Activated CD4-positive, alpha-beta T cell treated with anti-CD3 and anti-CD28 coated beads, Interleukin-2, amount 10 ng/mL, durations not matched to agents 7 days and 5 days (primary cell): Measurements from ENCODE around the gene MAPT. TPM values are rescaled to one million over a fixed set of nuclear protein-coding genes. Genes with fewer than 3 reads are reported as not detected.
A peak's percentile ranks its signal among the peaks of the same experiment; 100 is the strongest.
"Not testable (repeated sequence)": the region's sequence is repeated elsewhere in the genome, so short reads cannot be mapped to it uniquely, and the experiment has no call there.

Source experiments
- CTCF ChIA-PET: fragments of 350-600 bp; sonication (Branson Sonifier 250); formaldehyde crosslinking; loops from one replicate; lab custom pipeline; 2021; ENCODE audit warnings: antibody characterized with exemption; lab: Charles Lee
- POLR2A ChIA-PET: fragments of 350-600 bp; sonication (Branson Sonifier 250); formaldehyde crosslinking; loops from one replicate; lab custom pipeline; 2021; ENCODE audit warnings: antibody characterized with exemption; lab: Charles Lee
- DNase-seq: peaks from one replicate; pipeline ENCODE4 v3.0.0-alpha.2; 2020
- H3K27ac Mint-ChIP-seq: one replicate; pipeline ENCODE4 v1.8.0; 2021; ENCODE audit warnings: mild to moderate bottlenecking, moderate library complexity, mixed read lengths
- H3K27me3 Mint-ChIP-seq: one replicate; pipeline ENCODE4 v1.8.0; 2021; ENCODE audit warnings: mixed read lengths
- H3K36me3 Mint-ChIP-seq: one replicate; pipeline ENCODE4 v1.8.0; 2021; ENCODE audit warnings: low read depth, mixed read lengths
- H3K4me1 Mint-ChIP-seq: one replicate; pipeline ENCODE4 v1.8.0; 2021; ENCODE audit warnings: mixed read lengths
- H3K4me3 Mint-ChIP-seq: one replicate; pipeline ENCODE4 v1.8.0; 2021; ENCODE audit warnings: mild to moderate bottlenecking, moderate library complexity, mixed read lengths
- H3K9me3 Mint-ChIP-seq: one replicate; pipeline ENCODE4 v1.8.0; 2021; ENCODE audit warnings: mixed read lengths
- total RNA-seq, 2 experiments: library from RNA; stranded (reverse); gene quantifications; one replicate each; pipeline ENCODE4 v1.2.3, GENCODE V29; 2021

MAPT gene
- total RNA-seq, 2 experiments from 2014 or later: 0.12 to 0.46 TPM

DNA sequence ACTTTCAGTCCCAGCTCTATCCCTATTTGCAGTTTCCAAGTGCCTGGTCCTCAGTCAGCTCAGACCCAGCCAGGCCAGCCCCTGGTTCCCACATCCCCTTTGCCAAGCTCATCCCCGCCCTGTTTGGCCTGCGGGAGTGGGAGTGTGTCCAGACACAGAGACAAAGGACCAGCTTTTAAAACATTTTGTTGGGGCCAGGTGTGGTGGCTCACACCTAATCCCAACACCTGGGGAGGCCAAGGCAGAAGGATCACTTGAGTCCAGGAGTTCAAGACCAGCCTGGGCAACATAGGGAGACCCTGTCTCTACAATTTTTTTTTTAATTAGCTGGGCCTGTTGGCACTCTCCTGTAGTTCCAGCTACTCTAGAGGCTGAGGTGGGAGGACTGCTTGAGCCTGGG is 106.4 kb downstream of the MAPT start:
- H3K4me1 Mint-ChIP-seq: peaks cover 6% of the 10 kb centered on the region
- H3K4me3 Mint-ChIP-seq: no peak overlapping the region
- H3K36me3 Mint-ChIP-seq: no peaks in the 10 kb centered on the region
- CTCF ChIA-PET: interaction anchor here (2.2 kb wide), 1 partner anchor 13 kb away, joined by 8 read pairs; no protein-coding TSS in a partner anchor
- DNase-seq: no peak
- H3K27me3 Mint-ChIP-seq: no peaks in the 10 kb centered on the region
- H3K27ac Mint-ChIP-seq: no peak overlapping the region
- H3K9me3 Mint-ChIP-seq: no peaks in the 10 kb centered on the region
- POLR2A ChIA-PET: no interaction called here

DNA sequence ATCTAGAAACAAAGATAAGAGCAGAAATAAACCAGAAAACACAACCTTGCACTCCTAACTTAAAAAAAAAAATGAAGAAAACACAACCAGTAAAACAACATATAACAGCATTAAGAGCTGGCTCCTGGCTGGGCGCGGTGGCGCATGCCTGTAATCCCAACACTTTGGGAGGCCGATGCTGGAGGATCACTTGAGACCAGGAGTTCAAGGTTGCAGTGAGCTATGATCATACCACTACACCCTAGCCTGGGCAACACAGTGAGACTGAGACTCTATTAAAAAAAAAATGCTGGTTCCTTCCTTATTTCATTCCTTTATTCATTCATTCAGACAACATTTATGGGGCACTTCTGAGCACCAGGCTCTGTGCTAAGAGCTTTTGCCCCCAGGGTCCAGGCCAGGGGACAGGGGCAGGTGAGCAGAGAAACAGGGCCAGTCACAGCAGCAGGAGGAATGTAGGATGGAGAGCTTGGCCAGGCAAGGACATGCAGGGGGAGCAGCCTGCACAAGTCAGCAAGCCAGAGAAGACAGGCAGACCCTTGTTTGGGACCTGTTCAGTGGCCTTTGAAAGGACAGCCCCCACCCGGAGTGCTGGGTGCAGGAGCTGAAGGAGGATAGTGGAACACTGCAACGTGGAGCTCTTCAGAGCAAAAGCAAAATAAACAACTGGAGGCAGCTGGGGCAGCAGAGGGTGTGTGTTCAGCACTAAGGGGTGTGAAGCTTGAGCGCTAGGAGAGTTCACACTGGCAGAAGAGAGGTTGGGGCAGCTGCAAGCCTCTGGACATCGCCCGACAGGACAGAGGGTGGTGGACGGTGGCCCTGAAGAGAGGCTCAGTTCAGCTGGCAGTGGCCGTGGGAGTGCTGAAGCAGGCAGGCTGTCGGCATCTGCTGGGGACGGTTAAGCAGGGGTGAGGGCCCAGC is 107.3 kb downstream of the MAPT start:
- peaks cover 3% of the 10 kb centered on the region for H3K27me3 Mint-ChIP-seq
- ChIA-PET POLR2A (no interaction called here), CTCF (interaction anchor here (0.7 to 2.9 kb wide), 11 partner anchors 10 to 1868 kb away, joined by 3 to 11 read pairs (median 4); partner anchors contain the start of gene KANSL1)
- no peak overlapping the region for H3K4me3 Mint-ChIP-seq
- no peak for DNase-seq
- no peak overlapping the region for H3K27ac Mint-ChIP-seq
- H3K4me1 Mint-ChIP-seq: peaks cover 6% of the 10 kb centered on the region
- no peaks in the 10 kb centered on the region for H3K36me3 Mint-ChIP-seq
- no peaks in the 10 kb centered on the region for H3K9me3 Mint-ChIP-seq

DNA sequence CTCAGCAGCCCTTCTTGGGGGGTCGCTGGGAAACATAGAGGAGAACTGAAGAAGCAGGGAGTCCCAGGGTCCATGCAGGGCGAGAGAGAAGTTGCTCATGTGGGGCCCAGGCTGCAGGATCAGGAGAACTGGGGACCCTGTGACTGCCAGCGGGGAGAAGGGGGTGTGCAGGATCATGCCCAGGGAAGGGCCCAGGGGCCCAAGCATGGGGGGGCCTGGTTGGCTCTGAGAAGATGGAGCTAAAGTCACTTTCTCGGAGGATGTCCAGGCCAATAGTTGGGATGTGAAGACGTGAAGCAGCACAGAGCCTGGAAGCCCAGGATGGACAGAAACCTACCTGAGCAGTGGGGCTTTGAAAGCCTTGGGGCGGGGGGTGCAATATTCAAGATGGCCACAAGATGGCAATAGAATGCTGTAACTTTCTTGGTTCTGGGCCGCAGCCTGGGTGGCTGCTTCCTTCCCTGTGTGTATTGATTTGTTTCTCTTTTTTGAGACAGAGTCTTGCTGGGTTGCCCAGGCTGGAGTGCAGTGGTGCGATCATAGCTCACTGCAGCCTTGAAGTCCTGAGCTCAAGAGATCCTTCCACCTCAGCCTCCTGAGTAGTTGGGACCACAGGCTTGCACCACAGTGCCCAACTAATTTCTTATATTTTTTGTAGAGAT is 108.1 kb downstream of the MAPT start:
- no peaks in the 10 kb centered on the region for H3K9me3 Mint-ChIP-seq
- ChIA-PET POLR2A (no interaction called here), CTCF (interaction anchor here (0.7 to 2.9 kb wide), 11 partner anchors 9 to 211 kb away, joined by 3 to 11 read pairs (median 4); partner anchors contain the start of gene KANSL1)
- peaks cover 3% of the 10 kb centered on the region for H3K27me3 Mint-ChIP-seq
- no peaks in the 10 kb centered on the region for H3K36me3 Mint-ChIP-seq
- H3K4me1 Mint-ChIP-seq: peaks cover 6% of the 10 kb centered on the region
- H3K4me3 Mint-ChIP-seq: no peak overlapping the region
- DNase-seq: peak; percentile 79
- H3K27ac Mint-ChIP-seq: no peak overlapping the region

DNA sequence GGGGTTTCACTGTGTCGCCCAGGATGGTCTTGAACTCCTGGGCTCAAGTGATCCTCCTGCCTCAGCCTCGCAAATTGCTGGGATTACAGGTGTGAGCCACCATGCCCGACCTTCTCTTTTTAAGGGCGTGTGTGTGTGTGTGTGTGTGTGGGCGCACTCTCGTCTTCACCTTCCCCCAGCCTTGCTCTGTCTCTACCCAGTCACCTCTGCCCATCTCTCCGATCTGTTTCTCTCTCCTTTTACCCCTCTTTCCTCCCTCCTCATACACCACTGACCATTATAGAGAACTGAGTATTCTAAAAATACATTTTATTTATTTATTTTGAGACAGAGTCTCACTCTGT is 108.6 kb downstream of the MAPT start:
- Mint-ChIP-seq H3K4me3 (no peak overlapping the region), H3K27ac (no peak overlapping the region), H3K27me3 (peaks cover 4% of the 10 kb centered on the region), H3K4me1 (peaks cover 6% of the 10 kb centered on the region), H3K9me3 (no peaks in the 10 kb centered on the region), H3K36me3 (no peaks in the 10 kb centered on the region)
- no peak for DNase-seq
- ChIA-PET POLR2A (no interaction called here), CTCF (interaction anchor here (1.0 to 2.9 kb wide), 8 partner anchors 9 to 210 kb away, joined by 3 to 11 read pairs (median 8); partner anchors contain the start of gene KANSL1)

DNA sequence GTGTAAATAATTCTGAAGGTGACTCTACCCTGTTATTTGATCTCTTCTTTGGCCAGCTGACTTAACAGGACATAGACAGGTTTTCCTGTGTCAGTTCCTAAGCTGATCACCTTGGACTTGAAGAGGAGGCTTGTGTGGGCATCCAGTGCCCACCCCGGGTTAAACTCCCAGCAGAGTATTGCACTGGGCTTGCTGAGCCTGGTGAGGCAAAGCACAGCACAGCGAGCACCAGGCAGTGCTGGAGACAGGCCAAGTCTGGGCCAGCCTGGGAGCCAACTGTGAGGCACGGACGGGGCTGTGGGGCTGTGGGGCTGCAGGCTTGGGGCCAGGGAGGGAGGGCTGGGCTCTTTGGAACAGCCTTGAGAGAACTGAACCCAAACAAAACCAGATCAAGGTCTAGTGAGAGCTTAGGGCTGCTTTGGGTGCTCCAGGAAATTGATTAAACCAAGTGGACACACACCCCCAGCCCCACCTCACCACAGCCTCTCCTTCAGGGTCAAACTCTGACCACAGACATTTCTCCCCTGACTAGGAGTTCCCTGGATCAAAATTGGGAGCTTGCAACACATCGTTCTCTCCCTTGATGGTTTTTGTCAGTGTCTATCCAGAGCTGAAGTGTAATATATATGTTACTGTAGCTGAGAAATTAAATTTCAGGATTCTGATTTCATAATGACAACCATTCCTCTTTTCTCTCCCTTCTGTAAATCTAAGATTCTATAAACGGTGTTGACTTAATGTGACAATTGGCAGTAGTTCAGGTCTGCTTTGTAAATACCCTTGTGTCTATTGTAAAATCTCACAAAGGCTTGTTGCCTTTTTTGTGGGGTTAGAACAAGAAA is 109.8 kb downstream of the MAPT start:
- Mint-ChIP-seq H3K9me3 (no peaks in the 10 kb centered on the region), H3K4me1 (peaks cover 6% of the 10 kb centered on the region), H3K27me3 (peaks cover 4% of the 10 kb centered on the region), H3K4me3 (no peak overlapping the region), H3K36me3 (no peaks in the 10 kb centered on the region), H3K27ac (no peak overlapping the region)
- DNase-seq: no peak
- CTCF ChIA-PET: interaction anchor here (1.2 to 2.9 kb wide), 4 partner anchors 12 to 209 kb away, joined by 3 to 9 read pairs (median 3); partner anchors contain the start of gene KANSL1
- POLR2A ChIA-PET: interaction anchor here (0.6 kb wide), 2 partner anchors 15 to 856 kb away, joined by 3 to 5 read pairs; partner anchors contain the start of gene HEXIM1

DNA sequence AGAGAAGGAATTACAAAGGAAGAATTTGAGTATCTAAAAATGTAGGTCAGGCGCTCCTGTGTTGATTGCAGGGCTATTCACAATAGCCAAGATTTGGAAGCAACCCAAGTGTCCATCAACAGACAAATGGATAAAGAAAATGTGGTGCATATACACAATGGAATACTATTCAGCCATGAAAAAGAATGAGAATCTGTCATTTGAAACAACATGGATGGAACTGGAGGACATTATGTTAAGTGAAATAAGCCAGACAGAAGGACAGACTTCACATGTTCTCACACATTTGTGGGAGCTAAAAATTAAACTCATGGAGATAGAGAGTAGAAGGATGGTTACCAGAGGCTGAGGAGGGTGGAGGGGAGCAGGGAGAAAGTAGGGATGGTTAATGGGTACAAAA is 111.7 kb downstream of the MAPT start:
- H3K27me3 Mint-ChIP-seq, POLR2A ChIA-PET, H3K9me3 Mint-ChIP-seq, DNase-seq, H3K4me3 Mint-ChIP-seq, H3K4me1 Mint-ChIP-seq, H3K36me3 Mint-ChIP-seq, H3K27ac Mint-ChIP-seq: not testable (repeated sequence)
- CTCF ChIA-PET: interaction anchor here (0.7 kb wide), 1 partner anchor 489 kb away, joined by 3 read pairs; no protein-coding TSS in a partner anchor

DNA sequence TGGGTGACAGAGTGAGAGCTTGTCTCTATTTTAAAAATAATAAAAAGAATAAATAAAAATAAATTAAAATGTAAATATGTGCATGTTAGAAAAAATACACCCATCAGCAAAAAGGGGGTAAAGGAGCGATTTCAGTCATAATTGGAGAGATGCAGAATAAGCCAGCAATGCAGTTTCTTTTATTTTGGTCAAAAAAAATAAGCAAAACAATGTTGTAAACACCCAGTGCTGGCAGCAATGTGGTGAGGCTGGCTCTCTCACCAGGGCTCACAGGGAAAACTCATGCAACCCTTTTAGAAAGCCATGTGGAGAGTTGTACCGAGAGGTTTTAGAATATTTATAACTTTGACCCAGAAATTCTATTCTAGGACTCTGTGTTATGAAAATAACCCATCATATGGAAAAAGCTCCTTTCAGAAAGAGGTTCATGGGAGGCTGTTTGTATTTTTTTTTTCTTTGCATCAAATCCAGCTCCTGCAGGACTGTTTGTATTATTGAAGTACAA is 113.2 kb downstream of the MAPT start:
- Mint-ChIP-seq H3K36me3 (no peaks in the 10 kb centered on the region), H3K27ac (no peak overlapping the region), H3K4me3 (no peak overlapping the region), H3K9me3 (no peaks in the 10 kb centered on the region), H3K4me1 (peaks cover 5% of the 10 kb centered on the region), H3K27me3 (peaks cover 4% of the 10 kb centered on the region)
- CTCF ChIA-PET: no interaction called here
- no peak for DNase-seq
- POLR2A ChIA-PET: no interaction called here

DNA sequence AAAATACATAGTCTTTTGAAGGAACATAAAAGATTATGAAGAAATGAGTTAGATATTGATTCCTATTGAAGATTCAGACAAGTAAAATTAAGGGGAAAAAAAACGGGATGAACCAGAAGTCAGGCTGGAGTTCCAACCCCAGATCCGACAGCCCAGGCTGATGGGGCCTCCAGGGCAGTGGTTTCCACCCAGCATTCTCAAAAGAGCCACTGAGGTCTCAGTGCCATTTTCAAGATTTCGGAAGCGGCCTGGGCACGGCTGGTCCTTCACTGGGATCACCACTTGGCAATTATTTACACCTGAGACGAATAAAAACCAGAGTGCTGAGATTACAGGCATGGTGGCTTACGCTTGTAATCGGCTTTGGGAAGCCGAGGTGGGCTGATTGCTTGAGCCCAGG is 114.2 kb downstream of the MAPT start:
- POLR2A ChIA-PET: interaction anchor here (0.6 kb wide), 1 partner anchor 26 kb away, joined by 7 read pairs; no protein-coding TSS in a partner anchor
- Mint-ChIP-seq H3K4me1 (peaks cover 1% of the 10 kb centered on the region), H3K4me3 (no peak overlapping the region), H3K36me3 (no peaks in the 10 kb centered on the region), H3K27me3 (peaks cover 4% of the 10 kb centered on the region), H3K9me3 (no peaks in the 10 kb centered on the region), H3K27ac (no peak overlapping the region)
- DNase-seq: no peak
- CTCF ChIA-PET: interaction anchor here (1.0 kb wide), 1 partner anchor 184 kb away, joined by 3 read pairs; the partner anchor contains the start of gene KANSL1

DNA sequence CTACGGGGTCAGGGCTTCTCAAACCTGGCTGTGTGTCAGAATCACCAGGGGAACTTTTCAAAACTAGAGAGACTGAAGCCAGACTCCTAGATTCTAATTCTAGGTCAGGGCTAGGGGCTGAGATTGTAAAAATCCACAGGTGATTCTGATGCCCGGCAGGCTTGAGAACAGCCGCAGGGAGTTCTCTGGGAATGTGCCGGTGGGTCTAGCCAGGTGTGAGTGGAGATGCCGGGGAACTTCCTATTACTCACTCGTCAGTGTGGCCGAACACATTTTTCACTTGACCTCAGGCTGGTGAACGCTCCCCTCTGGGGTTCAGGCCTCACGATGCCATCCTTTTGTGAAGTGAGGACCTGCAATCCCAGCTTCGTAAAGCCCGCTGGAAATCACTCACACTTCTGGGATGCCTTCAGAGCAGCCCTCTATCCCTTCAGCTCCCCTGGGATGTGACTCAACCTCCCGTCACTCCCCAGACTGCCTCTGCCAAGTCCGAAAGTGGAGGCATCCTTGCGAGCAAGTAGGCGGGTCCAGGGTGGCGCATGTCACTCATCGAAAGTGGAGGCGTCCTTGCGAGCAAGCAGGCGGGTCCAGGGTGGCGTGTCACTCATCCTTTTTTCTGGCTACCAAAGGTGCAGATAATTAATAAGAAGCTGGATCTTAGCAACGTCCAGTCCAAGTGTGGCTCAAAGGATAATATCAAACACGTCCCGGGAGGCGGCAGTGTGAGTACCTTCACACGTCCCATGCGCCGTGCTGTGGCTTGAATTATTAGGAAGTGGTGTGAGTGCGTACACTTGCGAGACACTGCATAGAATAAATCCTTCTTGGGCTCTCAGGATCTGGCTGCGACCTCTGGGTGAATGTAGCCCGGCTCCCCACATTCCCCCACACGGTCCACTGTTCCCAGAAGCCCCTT is 115.6 kb downstream of the MAPT start:
- Mint-ChIP-seq H3K4me1 (no peaks in the 10 kb centered on the region), H3K36me3 (no peaks in the 10 kb centered on the region), H3K27me3 (peaks cover 4% of the 10 kb centered on the region), H3K4me3 (no peak overlapping the region), H3K9me3 (no peaks in the 10 kb centered on the region), H3K27ac (no peak overlapping the region)
- no peak for DNase-seq
- ChIA-PET CTCF (no interaction called here), POLR2A (no interaction called here)

DNA sequence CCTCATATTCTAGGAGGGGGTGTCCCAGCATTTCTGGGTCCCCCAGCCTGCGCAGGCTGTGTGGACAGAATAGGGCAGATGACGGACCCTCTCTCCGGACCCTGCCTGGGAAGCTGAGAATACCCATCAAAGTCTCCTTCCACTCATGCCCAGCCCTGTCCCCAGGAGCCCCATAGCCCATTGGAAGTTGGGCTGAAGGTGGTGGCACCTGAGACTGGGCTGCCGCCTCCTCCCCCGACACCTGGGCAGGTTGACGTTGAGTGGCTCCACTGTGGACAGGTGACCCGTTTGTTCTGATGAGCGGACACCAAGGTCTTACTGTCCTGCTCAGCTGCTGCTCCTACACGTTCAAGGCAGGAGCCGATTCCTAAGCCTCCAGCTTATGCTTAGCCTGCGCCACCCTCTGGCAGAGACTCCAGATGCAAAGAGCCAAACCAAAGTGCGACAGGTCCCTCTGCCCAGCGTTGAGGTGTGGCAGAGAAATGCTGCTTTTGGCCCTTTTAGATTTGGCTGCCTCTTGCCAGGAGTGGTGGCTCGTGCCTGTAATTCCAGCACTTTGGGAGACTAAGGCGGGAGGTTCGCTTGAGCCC is 116.3 kb downstream of the MAPT start:
- Mint-ChIP-seq H3K9me3 (no peaks in the 10 kb centered on the region), H3K36me3 (no peaks in the 10 kb centered on the region), H3K27me3 (peaks cover 4% of the 10 kb centered on the region), H3K4me3 (no peak overlapping the region), H3K27ac (no peak overlapping the region), H3K4me1 (no peaks in the 10 kb centered on the region)
- ChIA-PET CTCF (no interaction called here), POLR2A (no interaction called here)
- no peak for DNase-seq
